ENCODE results near the gene LPO. TPM values are rescaled to one million over a fixed set of nuclear protein-coding genes. Genes with fewer than 3 reads are reported as not detected.

Gene LPO
- total and polyA plus RNA-seq, 2 donors (not counting 3 experiments of a cell fraction or from before 2014, with no cell fraction given): not detected

DNA sequence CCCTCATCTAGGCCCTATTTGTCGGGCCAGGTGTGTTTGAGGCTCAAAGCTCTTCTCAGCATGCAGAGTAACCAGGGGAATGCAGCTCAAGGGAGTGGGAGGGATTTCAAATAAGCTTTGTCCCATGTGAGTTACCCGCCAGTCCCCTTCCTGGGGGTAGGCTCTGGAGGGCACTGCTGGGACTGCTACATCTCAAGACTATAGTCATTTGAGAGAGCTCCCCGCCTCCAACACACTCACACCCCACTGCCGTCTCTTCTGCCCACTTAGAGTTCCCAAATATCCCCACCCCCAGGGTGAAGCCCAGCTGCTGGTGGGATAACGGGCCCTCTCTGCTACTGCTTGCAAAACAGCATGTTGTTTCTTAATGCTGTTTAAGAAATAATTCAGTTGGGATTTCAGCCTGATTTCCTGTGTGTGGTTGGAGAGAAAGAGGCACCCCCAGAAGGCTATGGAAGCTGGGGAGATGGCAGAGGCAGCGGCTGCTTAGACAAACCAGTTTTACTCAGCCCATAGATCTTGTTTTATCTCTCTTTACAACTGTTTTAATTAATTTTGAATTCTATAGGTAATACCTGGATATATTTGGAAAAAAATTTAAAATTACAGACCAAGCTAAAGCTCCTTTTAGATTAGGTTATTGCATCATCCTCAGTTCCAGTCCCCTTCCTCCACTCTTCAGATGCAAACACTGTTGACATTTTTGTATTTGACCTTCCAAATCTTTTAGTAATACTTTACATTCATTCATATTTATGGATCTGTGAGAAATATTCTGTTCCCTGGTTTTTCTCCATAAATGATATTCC, 46.4 kb downstream of the LPO start:
- DNase-seq (ENCODE audit: low read depth, low spot score): no peak
- intact Hi-C loops (cut with micrococcal nuclease): no loop called here
- peaks cover 0 to 8% of the 10 kb centered on the region in 2 experiments for H3K27me3 ChIP-seq (ENCODE audit: control insufficient read depth in 2 of 2, insufficient read depth in 2 of 2, low read length in 2 of 2)
- H3K4me3 ChIP-seq (replicated peaks in 1 of 3; ENCODE audit: insufficient read depth in 1 of 3, low read depth in 1 of 3, low read length in 3 of 3): no peak overlapping the region
- no peak overlapping the region for H3K4me2 ChIP-seq (ENCODE audit: insufficient read depth, low read length)
- no peak overlapping the region for H3K27ac ChIP-seq (ENCODE audit: insufficient read depth, low read depth, low read length)
- CTCF ChIA-PET: interaction anchor here (0.6 to 1.1 kb wide), 2 partner anchors 20 to 33 kb away, joined by 3 read pairs; no protein-coding TSS in a partner anchor
- dilution Hi-C loops (cut with MboI; ENCODE audit: extremely low pct_ligation_motif_present, low sequenced_read_pairs): no loop called here
- no peak overlapping the region for H3K9ac ChIP-seq (replicated peaks; ENCODE audit: extremely low read depth, insufficient read depth, low read length)
- BruUV-seq (replicated peaks): no TSS peak
- H3K4me1 ChIP-seq (ENCODE audit: control insufficient read depth, extremely low read depth, insufficient read depth, low read length): no peaks in the 10 kb centered on the region
- TF ChIP-seq FOS (IDR thresholded peaks at IDR 0.05; ENCODE audit: borderline replicate concordance, insufficient read depth, low read length) (no peak), GATA2 (IDR thresholded peaks at IDR 0.05; ENCODE audit: insufficient read depth, insufficient read length, low read depth, low read length) (no peak), JUN (IDR thresholded peaks at IDR 0.05; ENCODE audit: borderline replicate concordance, insufficient read depth, insufficient read length, low read depth) (no peak), POLR2A (IDR thresholded peaks at IDR 0.05; ENCODE audit: low read depth, low read length) (no peak), POLR2AphosphoS5 (IDR thresholded peaks at IDR 0.05; ENCODE audit: insufficient read depth, low read depth, low read length) (no peak), EZH2 (IDR thresholded peaks at IDR 0.05; ENCODE audit: borderline replicate concordance, low read depth, low read length, severe bottlenecking) (no peak), MYC (IDR thresholded peaks at IDR 0.05; ENCODE audit: low read depth, low read length) (no peak)
- TF ChIP-seq, protein P1, sequence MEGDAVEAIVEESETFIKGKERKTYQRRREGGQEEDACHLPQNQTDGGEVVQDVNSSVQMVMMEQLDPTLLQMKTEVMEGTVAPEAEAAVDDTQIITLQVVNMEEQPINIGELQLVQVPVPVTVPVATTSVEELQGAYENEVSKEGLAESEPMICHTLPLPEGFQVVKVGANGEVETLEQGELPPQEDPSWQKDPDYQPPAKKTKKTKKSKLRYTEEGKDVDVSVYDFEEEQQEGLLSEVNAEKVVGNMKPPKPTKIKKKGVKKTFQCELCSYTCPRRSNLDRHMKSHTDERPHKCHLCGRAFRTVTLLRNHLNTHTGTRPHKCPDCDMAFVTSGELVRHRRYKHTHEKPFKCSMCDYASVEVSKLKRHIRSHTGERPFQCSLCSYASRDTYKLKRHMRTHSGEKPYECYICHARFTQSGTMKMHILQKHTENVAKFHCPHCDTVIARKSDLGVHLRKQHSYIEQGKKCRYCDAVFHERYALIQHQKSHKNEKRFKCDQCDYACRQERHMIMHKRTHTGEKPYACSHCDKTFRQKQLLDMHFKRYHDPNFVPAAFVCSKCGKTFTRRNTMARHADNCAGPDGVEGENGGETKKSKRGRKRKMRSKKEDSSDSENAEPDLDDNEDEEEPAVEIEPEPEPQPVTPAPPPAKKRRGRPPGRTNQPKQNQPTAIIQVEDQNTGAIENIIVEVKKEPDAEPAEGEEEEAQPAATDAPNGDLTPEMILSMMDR (IDR thresholded peaks at IDR 0.05; ENCODE audit: extremely low read depth in 1 of 2, insufficient read depth in 1 of 2, low read depth in 1 of 2, low read length in 2 of 2): no peak
- TF ChIP-seq, protein P2, sequence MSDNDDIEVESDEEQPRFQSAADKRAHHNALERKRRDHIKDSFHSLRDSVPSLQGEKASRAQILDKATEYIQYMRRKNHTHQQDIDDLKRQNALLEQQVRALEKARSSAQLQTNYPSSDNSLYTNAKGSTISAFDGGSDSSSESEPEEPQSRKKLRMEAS (IDR thresholded peaks at IDR 0.05; ENCODE audit: insufficient read depth, insufficient read length): no peak
- POLR2A ChIA-PET: no interaction called here
- no peaks in the 10 kb centered on the region for H3K79me2 ChIP-seq (ENCODE audit: control insufficient read depth, insufficient read depth, low read length)
- H2AFZ ChIP-seq (ENCODE audit: low read depth, low read length): no peak overlapping the region
- no peaks in the 10 kb centered on the region for H3K9me1 ChIP-seq (replicated peaks; ENCODE audit: control insufficient read depth, extremely low read depth, insufficient read depth, low read length)
- H3K9me3 ChIP-seq (replicated peaks; ENCODE audit: control insufficient read depth, insufficient read depth, low read length): no peaks in the 10 kb centered on the region
- FAIRE-seq: no peak
- H4K20me1 ChIP-seq (replicated peaks; ENCODE audit: control insufficient read depth, extremely low read depth, insufficient read depth, low read length): no peaks in the 10 kb centered on the region
- no peaks in the 10 kb centered on the region for H3K36me3 ChIP-seq (ENCODE audit: control insufficient read depth in 2 of 2, extremely low read depth in 1 of 2, insufficient read depth in 2 of 2, low read length in 2 of 2)

All from endothelial cell of umbilical vein (primary cell).